ENCODE data around the gene SMIM3. TPM values are rescaled to one million over a fixed set of nuclear protein-coding genes. Genes with fewer than 3 reads are reported as not detected.

SMIM3 gene
- total RNA-seq (2014; rRNA removed): 11.3 and 15.6 TPM in 2 replicates
- Bru-seq, nascent RNA: percentile 60 among the genes with signal in this experiment
- BruChase-seq, experiment 1, labeled RNA remaining after a 6-hour chase: percentile 62 among the genes with signal in this experiment
- BruChase-seq, experiment 2, labeled RNA remaining after a 2-hour chase: percentile 61 among the genes with signal in this experiment
- long read RNA-seq, transcript SMIM3-201 (2 exons, 2,332 nt): major isoform, 24 of 29 reads
- long read RNA-seq, partial matches to known transcripts: 5 of 29 reads
- long read RNA-seq, other reads (novel, unspliced or antisense): 0 of 29 reads

GRCh38 chr5:150778517-150779396, at the start of gene SMIM3:
TSS of gene SMIM3 (plus strand) at chr5:150778757. CDS start at chr5:150795441, 16,684 bp downstream.
- ATAC-seq (peak; percentile 76), DNase-seq (peak; percentile 72)
- TF ChIP-seq CTCF (conservative IDR thresholded peaks at IDR 0.05; ENCODE audit: low read depth, low read length) (peak; percentile 63), EZH2phosphoT487 (IDR thresholded peaks at IDR 0.05; ENCODE audit: borderline replicate concordance, low read length) (no peak)
- H3K27me3 ChIP-seq (ENCODE audit: low read length): no peaks in the 10 kb centered on the region
- intact Hi-C loops (cut with micrococcal nuclease): loop anchor here (1.0 to 5.0 kb wide), 3 partner anchors 20 to 216 kb away; partner anchors contain the start of gene RBM22
- H3K27ac ChIP-seq (ENCODE audit: low read length): no peak within 1 kb of the TSS
- peak within 1 kb of the TSS; percentile 99 for H3K4me2 ChIP-seq (ENCODE audit: low read length)
- POLR2A ChIA-PET (ENCODE audit: unreplicated experiment): interaction anchor here (0.5 to 1.1 kb wide), 5 partner anchors 21 to 1864 kb away, joined by 3 to 5 read pairs (median 3); partner anchors contain the start of gene RBM22
- H3K79me2 ChIP-seq (ENCODE audit: low read length): peaks cover 25% of the 10 kb centered on the region
- TSS peak; percentile 28 for BruUV-seq (replicated peaks)
- no peaks in the 10 kb centered on the region for H3K9me2 ChIP-seq (replicated peaks; ENCODE audit: low read length)
- peaks cover 10% of the 10 kb centered on the region for H3F3A ChIP-seq (ENCODE audit: low read length, unreplicated experiment)
- H3K4me3 ChIP-seq (ENCODE audit: low read length): peak within 1 kb of the TSS; percentile 91
- peak within 1 kb of the TSS; percentile 66 for H3K9ac ChIP-seq (ENCODE audit: low read length)
- H2AFZ ChIP-seq (ENCODE audit: low read length): peak within 1 kb of the TSS; percentile 95
- H3K4me1 ChIP-seq (ENCODE audit: insufficient read depth, low read length): peaks cover 59% of the 10 kb centered on the region
- no peaks in the 10 kb centered on the region for H3K9me3 ChIP-seq (ENCODE audit: low read length)
- H3K36me3 ChIP-seq (ENCODE audit: low read depth, low read length): no peaks in the 10 kb centered on the region
- no peaks in the 10 kb centered on the region for H4K20me1 ChIP-seq (ENCODE audit: low read length)
- CTCF ChIA-PET: interaction anchor here (0.6 to 1.5 kb wide), 3 partner anchors 22 to 474 kb away, joined by 3 to 6 read pairs (median 5); partner anchors contain the start of gene GM2A

GRCh38 chr5:150729859-150730258, 48.7 kb upstream of the SMIM3 start:
- no TSS peak for BruUV-seq (replicated peaks)
- Histone ChIP-seq H3F3A (ENCODE audit: low read length, unreplicated experiment) (no peaks in the 10 kb centered on the region), H3K36me3 (ENCODE audit: low read depth, low read length) (peaks cover 62% of the 10 kb centered on the region), H3K79me2 (ENCODE audit: low read length) (peaks cover 11% of the 10 kb centered on the region), H3K9me3 (ENCODE audit: low read length) (no peaks in the 10 kb centered on the region), H3K4me3 (ENCODE audit: low read length) (no peak overlapping the region), H3K4me1 (ENCODE audit: insufficient read depth, low read length) (no peaks in the 10 kb centered on the region), H2AFZ (ENCODE audit: low read length) (no peak overlapping the region), H3K27me3 (ENCODE audit: low read length) (no peaks in the 10 kb centered on the region), H4K20me1 (ENCODE audit: low read length) (0 out of 2 replicates have a peak, but pooled peaks cover under 1% of the 10 kb centered on the region), H3K9me2 (replicated peaks; ENCODE audit: low read length) (no peaks in the 10 kb centered on the region), H3K4me2 (ENCODE audit: low read length) (no peak overlapping the region), H3K9ac (ENCODE audit: low read length) (no peak overlapping the region), H3K27ac (ENCODE audit: low read length) (no peak overlapping the region)
- CTCF ChIA-PET: no interaction called here
- ATAC-seq (no peak), DNase-seq (no peak)
- intact Hi-C loops (cut with micrococcal nuclease): no loop called here
- no peak for TF ChIP-seq CTCF (conservative IDR thresholded peaks at IDR 0.05; ENCODE audit: low read depth, low read length)
- TF ChIP-seq EZH2 (IDR thresholded peaks at IDR 0.05; ENCODE audit: low read length, unreplicated experiment): no peak
- TF ChIP-seq EZH2phosphoT487 (IDR thresholded peaks at IDR 0.05; ENCODE audit: borderline replicate concordance, low read length): no peak
- POLR2A ChIA-PET (ENCODE audit: unreplicated experiment): no interaction called here
